ENCODE results near the gene HLA-DMB. TPM values are rescaled to one million over a fixed set of nuclear protein-coding genes. Genes with fewer than 3 reads are reported as not detected.
A peak's percentile ranks its signal among the peaks of the same experiment; 100 is the strongest.

Gene HLA-DMB
- total and polyA plus RNA-seq, 10 of the 15 experiments (the other 5 are each of a cell fraction or from before 2014, with no cell fraction given): 114 to 173 (median 150) TPM

DNA sequence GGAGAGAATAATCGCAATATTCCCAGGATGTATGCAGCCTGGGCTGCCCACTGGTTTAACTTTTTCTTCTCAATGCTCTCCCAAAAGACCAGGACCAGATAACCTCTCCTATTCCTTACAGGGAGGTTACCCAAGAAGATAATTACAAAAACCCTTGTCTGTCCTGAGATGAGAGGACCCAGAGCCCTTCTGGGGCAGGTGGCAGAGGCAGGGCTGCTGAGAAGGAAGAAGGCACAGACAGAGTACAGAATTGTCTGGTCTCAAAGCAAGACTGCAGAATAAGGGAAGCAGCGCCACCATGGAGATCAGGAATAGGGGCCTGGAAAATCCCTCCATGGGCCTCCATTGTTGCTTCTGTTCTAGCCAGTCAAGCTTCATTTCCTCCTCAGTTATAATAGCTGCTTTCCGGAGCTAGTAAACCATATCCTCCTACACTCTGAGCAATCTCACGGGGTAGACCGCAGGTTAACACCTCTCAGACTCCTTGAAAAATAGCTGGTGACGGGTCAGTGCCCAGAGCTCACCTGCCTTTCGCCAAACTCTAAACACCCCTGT lies 463 bp upstream of the HLA-DMB start (continued):
- TF ChIP-seq, protein P1, sequence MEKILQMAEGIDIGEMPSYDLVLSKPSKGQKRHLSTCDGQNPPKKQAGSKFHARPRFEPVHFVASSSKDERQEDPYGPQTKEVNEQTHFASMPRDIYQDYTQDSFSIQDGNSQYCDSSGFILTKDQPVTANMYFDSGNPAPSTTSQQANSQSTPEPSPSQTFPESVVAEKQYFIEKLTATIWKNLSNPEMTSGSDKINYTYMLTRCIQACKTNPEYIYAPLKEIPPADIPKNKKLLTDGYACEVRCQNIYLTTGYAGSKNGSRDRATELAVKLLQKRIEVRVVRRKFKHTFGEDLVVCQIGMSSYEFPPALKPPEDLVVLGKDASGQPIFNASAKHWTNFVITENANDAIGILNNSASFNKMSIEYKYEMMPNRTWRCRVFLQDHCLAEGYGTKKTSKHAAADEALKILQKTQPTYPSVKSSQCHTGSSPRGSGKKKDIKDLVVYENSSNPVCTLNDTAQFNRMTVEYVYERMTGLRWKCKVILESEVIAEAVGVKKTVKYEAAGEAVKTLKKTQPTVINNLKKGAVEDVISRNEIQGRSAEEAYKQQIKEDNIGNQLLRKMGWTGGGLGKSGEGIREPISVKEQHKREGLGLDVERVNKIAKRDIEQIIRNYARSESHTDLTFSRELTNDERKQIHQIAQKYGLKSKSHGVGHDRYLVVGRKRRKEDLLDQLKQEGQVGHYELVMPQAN (conservative IDR thresholded peaks at IDR 0.05): peak; percentile 17; the same call in 1 of the 2 replicates
- TF ChIP-seq, protein P2, sequence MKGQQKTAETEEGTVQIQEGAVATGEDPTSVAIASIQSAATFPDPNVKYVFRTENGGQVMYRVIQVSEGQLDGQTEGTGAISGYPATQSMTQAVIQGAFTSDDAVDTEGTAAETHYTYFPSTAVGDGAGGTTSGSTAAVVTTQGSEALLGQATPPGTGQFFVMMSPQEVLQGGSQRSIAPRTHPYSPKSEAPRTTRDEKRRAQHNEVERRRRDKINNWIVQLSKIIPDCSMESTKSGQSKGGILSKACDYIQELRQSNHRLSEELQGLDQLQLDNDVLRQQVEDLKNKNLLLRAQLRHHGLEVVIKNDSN (IDR thresholded peaks at IDR 0.05; ENCODE audit: borderline replicate concordance, extremely low read length, insufficient read depth, low read depth, low read length): no peak
- TF ChIP-seq FOXM1 (IDR thresholded peaks at IDR 0.05; ENCODE audit: low read depth, low read length) (peak; percentile 93), TCF12 (IDR thresholded peaks at IDR 0.05; ENCODE audit: low read depth, low read length) (peak; percentile 95), ATF7 (IDR thresholded peaks at IDR 0.05; ENCODE audit: low read depth) (peak; percentile 84), NRF1 (conservative IDR thresholded peaks at IDR 0.05; ENCODE audit: low read depth, low read length) (no peak), POLR2AphosphoS2 (IDR thresholded peaks at IDR 0.05; ENCODE audit: low read depth, low read length) (no peak), SMARCA5 (IDR thresholded peaks at IDR 0.05) (peak; percentile 91), CREM (IDR thresholded peaks at IDR 0.05; ENCODE audit: low read depth) (peak; percentile 85), TCF7 (IDR thresholded peaks at IDR 0.05; ENCODE audit: borderline replicate concordance) (peak; percentile 52; the same call in 1 of the 2 replicates), SMAD5 (IDR thresholded peaks at IDR 0.05; ENCODE audit: low read depth) (no peak), WRNIP1 (IDR thresholded peaks at IDR 0.05; ENCODE audit: borderline replicate concordance, low read depth, low read length) (no peak), YY1 (IDR thresholded peaks at IDR 0.05; ENCODE audit: low read depth, low read length) (peak; percentile 93), CHD4 (IDR thresholded peaks at IDR 0.05) (no peak), BACH1 (IDR thresholded peaks at IDR 0.05; ENCODE audit: borderline replicate concordance) (peak; percentile 89; the same call in 1 of the 2 replicates), HDGF (IDR thresholded peaks at IDR 0.05) (0 out of 2 replicates have a peak, but pooled peaks have one; percentile 13)
- TF ChIP-seq, protein P3, sequence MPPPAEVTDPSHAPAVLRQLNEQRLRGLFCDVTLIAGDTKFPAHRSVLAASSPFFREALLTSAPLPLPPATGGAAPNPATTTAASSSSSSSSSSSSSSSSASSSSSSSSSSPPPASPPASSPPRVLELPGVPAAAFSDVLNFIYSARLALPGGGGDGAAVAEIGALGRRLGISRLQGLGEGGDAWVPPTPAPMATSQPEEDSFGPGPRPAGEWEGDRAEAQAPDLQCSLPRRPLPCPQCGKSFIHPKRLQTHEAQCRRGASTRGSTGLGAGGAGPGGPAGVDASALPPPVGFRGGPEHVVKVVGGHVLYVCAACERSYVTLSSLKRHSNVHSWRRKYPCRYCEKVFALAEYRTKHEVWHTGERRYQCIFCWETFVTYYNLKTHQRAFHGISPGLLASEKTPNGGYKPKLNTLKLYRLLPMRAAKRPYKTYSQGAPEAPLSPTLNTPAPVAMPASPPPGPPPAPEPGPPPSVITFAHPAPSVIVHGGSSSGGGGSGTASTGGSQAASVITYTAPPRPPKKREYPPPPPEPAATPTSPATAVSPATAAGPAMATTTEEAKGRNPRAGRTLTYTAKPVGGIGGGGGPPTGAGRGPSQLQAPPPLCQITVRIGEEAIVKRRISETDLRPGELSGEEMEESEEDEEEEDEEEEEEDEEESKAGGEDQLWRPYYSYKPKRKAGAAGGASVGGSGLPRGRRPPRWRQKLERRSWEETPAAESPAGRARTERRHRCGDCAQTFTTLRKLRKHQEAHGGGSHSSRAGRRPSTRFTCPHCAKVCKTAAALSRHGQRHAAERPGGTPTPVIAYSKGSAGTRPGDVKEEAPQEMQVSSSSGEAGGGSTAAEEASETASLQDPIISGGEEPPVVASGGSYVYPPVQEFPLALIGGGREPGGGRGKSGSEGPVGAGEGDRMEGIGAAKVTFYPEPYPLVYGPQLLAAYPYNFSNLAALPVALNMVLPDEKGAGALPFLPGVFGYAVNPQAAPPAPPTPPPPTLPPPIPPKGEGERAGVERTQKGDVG (CRISPR knock-in tag; IDR thresholded peaks at IDR 0.05): no peak
- TF ChIP-seq, protein P4, sequence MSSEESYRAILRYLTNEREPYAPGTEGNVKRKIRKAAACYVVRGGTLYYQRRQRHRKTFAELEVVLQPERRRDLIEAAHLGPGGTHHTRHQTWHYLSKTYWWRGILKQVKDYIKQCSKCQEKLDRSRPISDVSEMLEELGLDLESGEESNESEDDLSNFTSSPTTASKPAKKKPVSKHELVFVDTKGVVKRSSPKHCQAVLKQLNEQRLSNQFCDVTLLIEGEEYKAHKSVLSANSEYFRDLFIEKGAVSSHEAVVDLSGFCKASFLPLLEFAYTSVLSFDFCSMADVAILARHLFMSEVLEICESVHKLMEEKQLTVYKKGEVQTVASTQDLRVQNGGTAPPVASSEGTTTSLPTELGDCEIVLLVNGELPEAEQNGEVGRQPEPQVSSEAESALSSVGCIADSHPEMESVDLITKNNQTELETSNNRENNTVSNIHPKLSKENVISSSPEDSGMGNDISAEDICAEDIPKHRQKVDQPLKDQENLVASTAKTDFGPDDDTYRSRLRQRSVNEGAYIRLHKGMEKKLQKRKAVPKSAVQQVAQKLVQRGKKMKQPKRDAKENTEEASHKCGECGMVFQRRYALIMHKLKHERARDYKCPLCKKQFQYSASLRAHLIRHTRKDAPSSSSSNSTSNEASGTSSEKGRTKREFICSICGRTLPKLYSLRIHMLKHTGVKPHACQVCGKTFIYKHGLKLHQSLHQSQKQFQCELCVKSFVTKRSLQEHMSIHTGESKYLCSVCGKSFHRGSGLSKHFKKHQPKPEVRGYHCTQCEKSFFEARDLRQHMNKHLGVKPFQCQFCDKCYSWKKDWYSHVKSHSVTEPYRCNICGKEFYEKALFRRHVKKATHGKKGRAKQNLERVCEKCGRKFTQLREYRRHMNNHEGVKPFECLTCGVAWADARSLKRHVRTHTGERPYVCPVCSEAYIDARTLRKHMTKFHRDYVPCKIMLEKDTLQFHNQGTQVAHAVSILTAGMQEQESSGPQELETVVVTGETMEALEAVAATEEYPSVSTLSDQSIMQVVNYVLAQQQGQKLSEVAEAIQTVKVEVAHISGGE (CRISPR knock-in tag; IDR thresholded peaks at IDR 0.05): no peak
- TF ChIP-seq, protein P5, sequence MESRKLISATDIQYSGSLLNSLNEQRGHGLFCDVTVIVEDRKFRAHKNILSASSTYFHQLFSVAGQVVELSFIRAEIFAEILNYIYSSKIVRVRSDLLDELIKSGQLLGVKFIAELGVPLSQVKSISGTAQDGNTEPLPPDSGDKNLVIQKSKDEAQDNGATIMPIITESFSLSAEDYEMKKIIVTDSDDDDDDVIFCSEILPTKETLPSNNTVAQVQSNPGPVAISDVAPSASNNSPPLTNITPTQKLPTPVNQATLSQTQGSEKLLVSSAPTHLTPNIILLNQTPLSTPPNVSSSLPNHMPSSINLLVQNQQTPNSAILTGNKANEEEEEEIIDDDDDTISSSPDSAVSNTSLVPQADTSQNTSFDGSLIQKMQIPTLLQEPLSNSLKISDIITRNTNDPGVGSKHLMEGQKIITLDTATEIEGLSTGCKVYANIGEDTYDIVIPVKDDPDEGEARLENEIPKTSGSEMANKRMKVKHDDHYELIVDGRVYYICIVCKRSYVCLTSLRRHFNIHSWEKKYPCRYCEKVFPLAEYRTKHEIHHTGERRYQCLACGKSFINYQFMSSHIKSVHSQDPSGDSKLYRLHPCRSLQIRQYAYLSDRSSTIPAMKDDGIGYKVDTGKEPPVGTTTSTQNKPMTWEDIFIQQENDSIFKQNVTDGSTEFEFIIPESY (IDR thresholded peaks at IDR 0.05): 0 out of 2 replicates have a peak, but pooled peaks have one; percentile 41

All from GM12878 (cell line).